Stimulated activated CD8-positive, alpha-beta memory T cell treated with anti-CD3 and anti-CD28 coated beads, Interleukin-15, amount 100 ng/mL, for 4 hours (primary cell): Measurements from ENCODE around the gene KRTAP19-3.
"Not testable (repeated sequence)": the region's sequence is repeated elsewhere in the genome, so short reads cannot be mapped to it uniquely, and the experiment has no call there.

Experiments
- DNase-seq, 2 donors: peaks; one replicate each; pipeline ENCODE4 v3.0.0-alpha.2; 2020; ENCODE audit warnings: low read depth in 2 of 2

KRTAP19-3 gene

DNA sequence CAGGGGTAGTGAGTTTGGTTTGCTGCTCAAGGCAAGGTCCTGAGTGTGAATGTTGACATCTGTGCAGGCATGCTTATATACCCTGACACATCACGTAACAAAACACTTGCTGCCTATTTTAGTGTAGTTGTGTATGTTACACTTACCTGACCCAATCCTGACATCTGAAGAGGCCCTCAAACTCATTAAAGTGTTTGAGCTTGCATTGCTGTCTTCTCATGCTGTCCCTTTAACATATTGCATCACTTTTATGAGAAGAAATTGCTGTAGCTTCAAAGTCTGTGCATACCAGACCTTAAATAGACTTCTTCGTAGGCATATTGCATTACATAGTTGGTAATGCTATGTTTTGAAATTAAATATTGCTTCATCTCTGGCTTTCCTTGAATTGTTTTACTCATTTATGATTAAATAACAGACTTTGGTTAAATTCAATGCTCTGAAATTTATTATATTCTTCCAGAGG is at the start of gene KRTAP19-3:
Gene KRTAP19-3 (minus strand): TSS at position 51 of the 466 bp plus-strand sequence. CDS start 56 bp downstream, outside the sequence.
- DNase-seq: no peak

DNA sequence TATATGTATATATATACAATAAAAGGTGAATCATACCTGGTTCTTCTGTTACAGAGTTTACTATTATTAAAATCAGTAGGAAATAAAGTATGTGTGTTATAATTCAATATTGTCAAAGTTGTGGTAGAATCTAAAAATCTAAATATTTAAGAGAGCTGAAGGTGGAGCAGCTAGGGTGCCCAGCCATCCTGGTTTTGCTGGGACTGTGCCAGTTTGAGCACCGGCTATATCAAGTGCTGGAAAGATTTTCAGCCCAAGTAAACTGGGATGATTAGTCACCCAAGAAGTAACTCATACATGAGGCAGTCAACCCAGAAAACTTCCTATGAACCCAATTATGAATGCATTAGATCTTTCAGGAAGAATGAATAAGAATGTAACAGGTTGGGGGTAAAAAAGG is 27.1 kb upstream of the KRTAP19-3 start:
- DNase-seq: no peak

- no peak for DNase-seq
Observed at GRCh38 chr21:30515681-30516080, 23.9 kb upstream of the KRTAP19-3 start.

DNA sequence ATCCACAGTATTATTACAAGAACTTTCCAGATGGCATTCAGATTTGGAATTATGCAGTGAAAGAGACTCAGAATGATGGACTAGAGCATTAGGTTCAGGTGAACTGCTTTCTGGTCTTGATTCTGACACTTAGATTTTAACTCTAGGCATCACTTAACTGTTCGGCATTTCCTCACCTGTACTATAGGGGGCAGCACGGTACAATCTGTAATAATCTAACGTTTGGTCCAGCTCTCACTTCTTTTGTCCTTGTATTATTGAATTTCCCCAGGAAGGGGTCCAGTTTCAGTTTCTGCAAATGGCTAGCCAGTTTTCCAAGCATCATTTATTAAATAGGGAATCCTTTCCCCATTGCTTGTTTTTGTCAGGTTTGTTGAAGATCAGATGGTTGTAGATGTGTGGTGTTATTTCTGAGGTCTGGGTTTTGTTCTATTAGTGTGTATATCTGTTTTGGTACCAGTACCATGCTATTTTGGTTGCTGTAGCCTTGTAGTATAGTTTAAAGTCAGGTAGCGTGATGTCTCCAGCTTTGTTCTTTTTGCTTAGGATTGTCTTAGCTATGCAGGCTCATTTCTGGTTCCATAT is 13.9 kb upstream of the KRTAP19-3 start:
- not testable (repeated sequence) for DNase-seq

- DNase-seq: no peak
Observed at GRCh38 chr21:30502041-30502440, 10.2 kb upstream of the KRTAP19-3 start, which contains the start of gene KRTAP19-5. KRTAP19-5 (minus strand) TSS chr21:30502141; CDS start chr21:30502090, 51 bp downstream.

DNA sequence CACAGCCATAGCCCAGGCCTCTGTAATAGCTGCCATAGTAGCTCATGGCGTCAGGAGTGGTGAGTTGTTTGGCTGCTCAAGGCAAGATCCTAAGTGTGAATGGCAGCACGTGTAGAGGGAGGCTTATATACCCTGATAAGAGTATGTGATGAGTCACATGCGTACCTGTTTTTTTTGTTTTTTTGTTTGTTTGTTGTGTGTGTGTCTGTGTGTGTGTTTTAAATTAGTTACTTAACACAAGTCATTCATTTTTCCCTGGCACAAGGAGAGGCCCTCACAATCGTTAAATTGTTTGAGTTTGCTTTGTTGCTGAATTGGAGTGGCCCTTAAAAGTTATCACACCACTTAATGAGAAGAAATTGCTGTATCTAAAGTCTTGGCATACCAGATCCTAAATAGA is 5.3 kb upstream of the KRTAP19-3 start, which contains the start of gene KRTAP19-4:
Gene KRTAP19-4 (minus strand): TSS at position 101 of the 400 bp plus-strand sequence. CDS start 55 bp downstream, at position 46.
- DNase-seq: no peak

DNA sequence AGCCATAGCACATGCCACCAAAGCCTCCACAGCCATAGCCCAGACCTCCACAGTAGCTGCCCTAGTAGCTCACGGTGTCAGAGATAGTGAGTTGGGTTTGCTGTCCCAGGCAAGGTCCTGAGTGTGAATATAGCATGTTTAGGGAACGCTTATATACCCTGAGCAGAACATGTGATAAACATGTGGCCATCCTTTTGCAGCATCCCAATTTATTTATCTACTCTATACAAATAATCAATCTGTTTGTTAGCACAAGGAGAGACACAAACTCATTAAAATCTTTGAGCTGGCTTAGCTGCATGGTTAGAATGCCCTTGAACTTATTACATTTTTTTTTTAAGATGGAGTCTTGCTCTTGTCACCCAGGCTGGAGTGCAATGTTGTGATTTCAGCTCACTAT is 4.5 kb downstream of the KRTAP19-3 start, which contains the start of gene KRTAP19-2:
Gene KRTAP19-2 (minus strand): TSS at position 101 of the 400 bp plus-strand sequence. CDS start 88 bp downstream, at position 13.
- no peak for DNase-seq

DNA sequence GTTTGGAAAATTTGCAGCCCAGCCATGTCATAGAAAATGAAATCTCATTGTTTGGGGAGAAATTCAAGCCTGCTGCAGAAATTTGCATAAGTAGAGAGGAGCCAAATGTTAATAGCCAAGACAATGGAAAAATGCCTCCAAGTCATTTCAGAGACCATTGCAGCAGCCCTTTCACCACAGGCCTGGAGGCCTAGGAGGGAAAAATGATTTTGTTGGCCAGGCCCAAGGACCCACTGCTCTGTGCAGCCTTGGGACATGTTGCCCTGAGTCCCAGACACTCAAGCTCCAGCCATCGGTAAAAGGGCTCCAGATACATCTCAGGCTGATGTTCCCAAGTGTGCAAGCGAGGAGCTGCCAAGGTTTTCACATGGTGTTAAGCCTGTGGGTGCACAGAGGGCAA is 5.6 kb downstream of the KRTAP19-3 start:
- no peak for DNase-seq

DNA sequence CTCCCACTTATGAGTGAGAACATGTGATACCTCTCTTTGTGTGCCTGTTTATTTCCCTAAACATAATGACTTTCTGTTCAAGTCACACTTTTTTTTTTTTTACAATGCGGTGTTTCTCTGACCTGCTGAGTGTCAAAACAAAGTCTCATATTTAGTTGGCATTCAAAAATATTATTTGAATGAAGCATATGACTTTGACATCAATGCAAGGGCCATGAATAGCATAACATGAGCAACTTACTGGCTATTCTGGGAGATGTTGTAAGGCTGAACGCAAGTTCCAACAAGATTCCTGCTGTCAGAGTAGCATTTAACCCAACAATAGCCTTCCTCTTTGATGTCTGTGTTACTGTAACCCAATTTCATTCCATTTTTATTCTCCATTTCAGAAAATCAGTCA is 9.7 kb downstream of the KRTAP19-3 start:
- DNase-seq: no peak

- no peak for DNase-seq
Observed at GRCh38 chr21:30480145-30480544, 11.7 kb downstream of the KRTAP19-3 start, which contains the start of gene KRTAP19-1. KRTAP19-1 (minus strand) TSS chr21:30480367; CDS start chr21:30480317, 50 bp downstream.

GRCh38 chr21:30479259-30479658 is 12.6 kb downstream of the KRTAP19-3 start:
- no peak for DNase-seq

- DNase-seq: no peak
Observed at GRCh38 chr21:30478004-30478403, 13.8 kb downstream of the KRTAP19-3 start.

DNA sequence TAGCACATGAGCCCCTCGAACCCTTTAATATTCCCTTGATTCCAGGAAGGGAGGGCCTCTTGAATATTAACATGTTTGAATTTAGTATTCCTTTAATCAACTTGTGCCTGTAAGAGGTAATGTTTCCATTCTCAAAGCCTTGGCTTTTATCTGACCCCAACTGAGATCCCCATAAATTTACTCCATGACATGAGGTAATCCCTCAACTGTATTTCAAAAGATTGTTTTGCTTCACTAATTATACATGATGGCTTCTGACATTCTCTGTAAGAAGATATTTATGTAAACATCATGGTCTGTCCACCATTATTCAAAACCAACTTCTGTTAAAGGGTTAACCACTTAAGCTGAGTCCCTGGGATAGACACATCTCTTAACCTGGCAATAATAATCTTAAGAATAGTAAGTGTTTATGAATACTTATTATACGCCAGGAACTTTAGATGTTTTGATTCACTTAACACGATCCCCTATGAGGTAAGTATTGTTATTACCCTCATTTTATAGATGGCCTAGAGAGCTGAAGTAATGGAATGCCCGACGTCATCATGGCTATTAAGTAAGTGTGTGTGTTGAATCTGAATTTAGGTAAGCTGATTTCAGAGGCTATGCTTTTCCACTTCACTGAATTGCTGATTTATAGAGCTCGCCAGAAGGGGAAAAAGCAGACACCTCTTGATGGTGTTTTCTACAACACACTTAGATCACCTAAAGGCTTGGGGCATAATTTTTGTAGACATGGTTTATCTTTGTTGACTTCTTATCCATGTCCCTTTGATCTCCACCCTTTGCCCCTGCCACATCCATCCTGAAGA is 22.7 kb downstream of the KRTAP19-3 start:
- DNase-seq: no peak

GRCh38 chr21:30463713-30464112 is 28.1 kb downstream of the KRTAP19-3 start:
- no peak for DNase-seq

GRCh38 chr21:30448514-30448913 is 43.3 kb downstream of the KRTAP19-3 start:
- DNase-seq: no peak

DNA sequence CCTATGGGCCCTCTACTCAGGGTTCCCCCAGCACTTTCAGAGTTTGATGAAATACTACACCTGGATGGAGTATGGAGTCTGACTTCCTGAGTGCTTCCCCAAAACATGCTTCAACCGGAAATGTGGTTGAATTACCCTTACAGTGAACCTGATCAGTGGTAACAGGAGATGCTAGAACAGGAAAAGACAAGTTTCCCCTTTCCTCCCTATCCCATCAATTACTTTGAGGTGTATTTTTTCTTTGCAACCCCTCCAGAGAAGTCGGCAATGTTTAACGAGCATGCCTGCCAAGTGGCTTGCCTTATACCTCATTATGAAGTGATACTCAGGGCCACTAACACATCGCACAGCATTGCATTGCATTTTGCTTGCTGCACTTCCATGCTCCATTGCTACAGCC is 44.8 kb downstream of the KRTAP19-3 start:
- no peak for DNase-seq

- DNase-seq: no peak
Observed at GRCh38 chr21:30444204-30444603, 47.6 kb downstream of the KRTAP19-3 start.

DNA sequence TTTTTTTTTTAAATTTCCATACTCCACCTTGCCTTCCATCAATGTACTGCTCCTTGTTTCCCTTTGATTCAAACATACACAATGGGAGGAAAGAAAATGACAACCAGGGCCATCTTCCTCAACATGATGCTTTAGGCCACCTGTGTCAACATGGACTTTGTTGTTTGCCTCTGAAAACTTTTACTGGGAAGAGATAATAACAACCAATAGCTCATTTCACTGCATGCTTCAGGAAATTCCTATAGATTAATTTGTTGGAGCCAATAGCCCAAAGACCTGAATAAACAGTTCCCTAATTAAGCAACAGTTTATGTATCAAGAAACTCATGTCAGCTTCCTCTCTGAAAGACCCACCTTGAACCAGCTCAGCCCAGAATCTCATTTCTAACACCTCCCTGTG is 48.6 kb downstream of the KRTAP19-3 start:
- no peak for DNase-seq
